CMK (cell line): ENCODE measurements around the gene ZNF701.
"Not testable (repeated sequence)": the region's sequence is repeated elsewhere in the genome, so short reads cannot be mapped to it uniquely, and the experiment has no call there.

Experiments used
- DNase-seq: peaks from one replicate; pipeline ENCODE4 v3.0.0-alpha.2; 2010; ENCODE audit warnings: low read depth

ZNF701 gene

GRCh38 chr19:52566588-52566987, 3.5 kb upstream of the ZNF701 start:
- no peak for DNase-seq

DNA sequence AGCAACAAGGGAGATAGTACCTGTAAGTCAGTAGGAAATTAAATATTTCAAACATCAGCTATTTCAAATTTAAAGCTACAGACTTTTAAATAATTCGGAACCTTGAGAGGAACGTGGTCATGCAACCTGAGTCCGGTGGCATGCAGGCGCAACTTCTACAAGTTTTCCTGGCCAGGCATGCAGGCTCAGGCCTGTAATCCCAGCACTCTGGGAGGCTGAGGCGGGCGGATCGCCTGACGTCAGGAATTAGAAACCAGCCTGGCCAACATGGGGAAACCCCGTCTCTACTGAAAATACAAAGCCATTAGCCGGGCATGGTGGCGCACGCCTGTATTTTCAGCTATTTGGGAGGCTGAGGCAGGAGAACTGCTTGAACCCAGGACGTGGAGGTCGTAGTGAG, 2.2 kb upstream of the ZNF701 start:
- DNase-seq: no peak

DNA sequence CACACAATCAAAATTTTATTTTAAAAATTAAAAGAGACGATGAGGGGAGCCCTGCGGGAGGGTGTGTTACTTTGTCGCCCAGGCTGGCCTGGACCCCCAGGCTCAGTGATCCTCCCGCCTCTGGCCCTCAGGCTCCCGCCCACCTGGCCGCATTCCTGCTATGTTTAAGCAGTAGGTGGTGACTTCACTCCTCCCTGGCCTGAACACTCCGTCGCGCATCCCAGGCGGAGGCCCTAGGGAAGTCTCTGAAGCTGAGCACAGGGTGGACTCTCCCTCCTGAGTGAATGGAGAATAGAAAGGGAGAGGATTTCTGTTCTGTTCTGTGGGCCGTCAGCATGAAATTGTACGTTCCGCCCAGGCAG, 468 bp upstream of the ZNF701 start:
- not testable (repeated sequence) for DNase-seq

DNA sequence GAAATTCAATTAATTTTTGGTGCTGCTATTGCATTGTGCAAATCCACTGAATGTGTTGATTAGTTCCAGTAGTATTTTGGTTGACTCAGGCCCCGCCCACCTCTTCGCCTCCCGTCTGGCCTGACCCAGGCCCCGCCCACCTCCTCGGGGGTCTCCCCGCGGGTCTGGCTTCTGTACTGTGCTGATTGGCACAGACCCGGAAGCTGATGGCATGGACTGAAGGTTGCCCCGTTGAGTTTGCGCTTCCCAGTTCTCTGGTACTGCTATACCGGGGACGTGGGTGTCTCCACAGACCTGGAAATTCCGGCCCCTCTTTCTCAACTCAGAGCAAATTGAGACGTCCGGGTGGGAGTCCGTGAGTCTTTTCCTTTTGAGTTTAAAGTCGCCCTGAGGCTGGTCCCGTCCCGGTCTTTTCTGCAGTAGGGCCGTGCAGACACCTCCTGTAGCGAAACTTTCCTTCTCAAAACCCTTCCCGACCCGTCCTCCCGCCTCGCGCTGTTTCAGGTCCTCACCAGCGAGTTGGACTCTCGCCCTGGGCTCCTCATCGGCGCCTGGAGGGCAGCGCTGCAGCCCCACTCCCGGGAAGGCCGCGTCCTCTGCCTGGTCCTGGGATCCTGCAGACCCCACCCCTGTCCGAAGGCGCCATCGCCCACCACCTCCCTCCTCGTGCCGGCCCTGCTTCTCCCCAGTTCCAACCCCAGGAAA, 14.8 kb downstream of the ZNF701 start:
- no peak for DNase-seq

GRCh38 chr19:52585604-52586003, 15.5 kb downstream of the ZNF701 start:
- no peak for DNase-seq

GRCh38 chr19:52590728-52591127, 20.6 kb downstream of the ZNF701 start:
- DNase-seq: no peak

- no peak for DNase-seq
These were observed 22.2 kb downstream of the ZNF701 start for GRCh38 chr19:52592301-52592700.

GRCh38 chr19:52593441-52593840, 23.4 kb downstream of the ZNF701 start:
- not testable (repeated sequence) for DNase-seq

DNA sequence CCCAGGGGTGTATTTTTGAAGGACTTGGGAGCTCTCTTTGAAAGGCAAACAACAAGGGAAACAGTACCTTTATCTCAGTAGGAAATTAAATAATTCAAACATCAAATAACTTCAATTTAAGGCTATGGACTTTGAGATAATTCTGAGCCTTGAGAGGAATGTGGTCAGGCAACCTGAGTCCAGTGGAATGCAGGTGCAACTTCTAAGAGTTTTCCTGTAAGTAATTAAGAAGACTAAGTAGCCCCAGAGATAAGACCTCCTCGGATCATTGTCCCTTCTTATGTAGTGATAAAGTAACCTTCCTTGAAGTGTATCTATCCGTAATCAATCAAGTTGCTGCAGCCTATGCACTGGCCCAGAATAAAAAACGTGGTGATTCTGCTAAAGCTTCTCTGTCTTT, 29.2 kb downstream of the ZNF701 start:
- no peak for DNase-seq

DNA sequence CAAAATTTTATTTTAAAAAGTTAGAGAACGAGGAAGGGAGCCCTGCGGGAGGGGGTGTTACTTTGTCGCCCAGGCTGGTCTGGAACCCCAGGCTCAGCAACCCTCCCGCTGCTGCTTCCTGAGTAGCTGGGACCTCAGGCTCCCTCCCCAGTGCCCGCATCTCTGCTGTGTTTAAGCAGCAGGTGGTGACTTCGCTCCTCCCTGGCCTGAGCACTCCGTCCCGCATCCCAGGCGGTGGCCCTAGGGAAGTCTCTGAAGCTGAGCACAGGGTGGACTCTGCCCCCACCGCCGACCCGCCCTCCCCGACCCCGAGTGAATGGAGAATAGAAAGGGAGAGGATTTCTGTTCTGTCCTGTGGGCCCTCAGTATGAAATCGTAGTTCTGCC, 30.5 kb downstream of the ZNF701 start:
- DNase-seq: no peak

DNA sequence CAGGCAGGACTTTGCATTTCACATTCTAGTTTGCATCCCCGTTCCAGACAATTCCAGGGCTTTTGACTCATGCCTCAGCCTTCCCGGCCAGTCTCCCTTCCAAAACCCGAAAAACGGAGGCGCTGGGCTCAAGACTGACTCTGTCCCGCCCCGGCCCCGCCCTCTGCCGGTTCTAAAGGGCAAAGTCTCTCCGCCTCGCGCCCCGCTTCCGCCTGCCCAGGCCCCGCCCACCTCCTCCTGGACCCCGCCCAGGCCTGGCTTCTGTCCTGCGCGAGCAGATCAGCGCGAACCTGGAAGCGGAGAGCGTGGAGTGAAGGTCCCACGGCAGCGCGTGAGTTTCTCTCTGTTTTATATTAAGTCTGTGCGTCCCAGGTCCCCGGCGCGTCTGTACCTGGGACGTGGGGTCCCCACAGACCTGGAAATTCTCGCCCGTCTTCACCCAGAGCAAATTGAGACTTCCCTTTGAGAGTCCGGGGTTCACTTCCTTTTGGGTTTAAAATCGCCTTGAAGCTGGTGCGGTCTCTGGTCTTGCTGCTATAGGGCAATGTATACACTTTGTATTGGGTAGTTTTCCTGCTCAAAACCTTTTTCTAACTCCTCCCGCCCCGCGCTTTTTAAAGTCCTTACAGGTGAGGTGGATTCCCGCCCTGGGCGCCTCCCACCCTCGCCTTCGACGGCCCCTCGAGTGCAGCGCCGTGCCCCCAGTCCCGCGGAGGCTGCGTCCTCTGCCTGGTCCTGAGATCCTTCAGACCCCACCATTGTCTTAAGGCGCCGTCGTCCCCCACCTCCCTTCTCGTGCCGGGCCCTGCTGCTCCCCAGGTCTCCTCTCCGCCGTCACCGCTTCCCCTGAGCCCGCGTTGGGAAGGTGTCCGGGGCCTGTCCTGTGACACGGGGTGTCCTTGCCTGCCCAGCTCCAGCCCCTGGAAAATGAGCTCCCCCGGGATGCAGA, 31.2 kb downstream of the ZNF701 start:
- peak; percentile 78 for DNase-seq

GRCh38 chr19:52601974-52602366, 31.9 kb downstream of the ZNF701 start:
- not testable (repeated sequence) for DNase-seq

- DNase-seq: no peak
These were observed 32.9 kb downstream of the ZNF701 start for GRCh38 chr19:52602941-52603340.

DNA sequence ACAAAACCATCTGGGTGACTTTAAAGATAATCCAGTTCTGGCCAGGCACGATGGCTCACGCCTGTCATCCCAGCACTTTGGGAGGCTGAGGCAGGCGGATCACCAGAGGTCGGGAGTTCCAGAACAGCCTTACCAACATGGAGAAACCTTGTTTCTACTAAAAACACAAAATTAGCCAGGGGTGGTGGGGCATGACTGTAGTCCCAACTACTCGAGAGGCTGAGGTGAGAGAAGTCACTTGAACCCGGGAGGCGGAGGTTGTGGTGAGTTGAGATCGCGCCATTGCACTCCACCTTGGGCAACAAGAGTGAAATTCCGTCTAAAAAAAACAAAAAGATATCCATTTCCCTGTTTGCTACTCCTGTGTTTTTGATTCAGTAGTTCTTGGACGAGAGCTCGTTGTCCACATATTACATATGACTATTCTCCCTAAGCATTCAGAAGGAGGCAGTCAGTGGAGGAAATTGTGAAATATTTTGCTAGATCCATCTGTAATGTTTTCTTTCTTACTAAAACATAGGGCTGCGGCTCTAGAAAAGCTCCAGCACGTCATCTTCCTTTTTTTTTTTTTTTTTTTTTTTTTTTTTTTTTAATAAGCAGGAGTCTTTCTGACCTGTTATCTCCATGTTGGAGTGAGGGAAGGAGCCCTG, 33.6 kb downstream of the ZNF701 start:
- DNase-seq: no peak

DNA sequence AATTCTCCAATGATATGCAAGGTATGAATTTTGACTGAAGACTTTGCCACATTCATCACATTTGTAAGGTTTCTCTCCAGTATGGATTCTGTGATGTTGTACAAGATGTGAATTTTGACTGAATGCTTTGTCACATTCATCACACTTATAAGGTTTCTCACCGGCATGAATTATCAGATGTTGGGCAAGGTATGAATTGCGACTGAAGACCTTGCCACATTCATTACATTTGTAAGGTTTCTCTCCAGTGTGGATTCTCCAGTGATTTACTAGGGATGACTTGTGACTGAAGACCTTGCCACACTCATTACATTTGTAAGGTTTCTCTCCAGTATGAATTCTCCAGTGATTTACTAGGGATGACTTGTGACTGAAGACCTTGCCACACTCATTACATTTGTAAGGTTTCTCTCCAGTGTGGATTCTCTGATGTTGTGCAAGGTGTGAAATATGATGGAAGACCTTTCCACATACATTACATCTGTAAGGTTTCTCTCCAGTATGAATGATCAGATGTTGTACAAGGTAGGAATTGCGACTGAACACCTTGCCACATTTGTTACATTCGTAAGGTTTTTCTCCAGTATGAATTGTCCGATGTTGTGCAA, 43.3 kb downstream of the ZNF701 start:
- DNase-seq: no peak

GRCh38 chr19:52621376-52621775, 51.3 kb downstream of the ZNF701 start:
- DNase-seq: no peak

DNA sequence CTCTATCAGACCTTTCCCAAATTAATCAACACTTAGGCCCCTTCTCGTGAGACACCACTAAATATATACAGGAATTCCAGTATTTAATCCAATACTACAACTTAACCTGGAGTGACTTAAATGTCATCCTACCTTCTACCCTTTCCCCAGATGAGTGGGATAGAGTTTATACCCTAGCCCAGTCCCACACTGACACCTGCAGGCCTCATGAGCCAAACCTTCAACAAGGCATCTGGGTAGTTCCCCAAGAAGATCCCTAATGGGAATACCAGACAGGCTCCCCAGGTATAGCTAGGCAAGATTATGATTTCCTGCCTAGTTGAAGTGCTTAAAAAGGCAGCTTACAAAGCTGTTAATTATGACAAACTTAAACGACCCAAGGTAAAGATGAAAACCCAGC, 52.2 kb downstream of the ZNF701 start:
- DNase-seq: no peak

- no peak for DNase-seq
These were observed 56.8 kb downstream of the ZNF701 start for GRCh38 chr19:52626915-52627314.

DNA sequence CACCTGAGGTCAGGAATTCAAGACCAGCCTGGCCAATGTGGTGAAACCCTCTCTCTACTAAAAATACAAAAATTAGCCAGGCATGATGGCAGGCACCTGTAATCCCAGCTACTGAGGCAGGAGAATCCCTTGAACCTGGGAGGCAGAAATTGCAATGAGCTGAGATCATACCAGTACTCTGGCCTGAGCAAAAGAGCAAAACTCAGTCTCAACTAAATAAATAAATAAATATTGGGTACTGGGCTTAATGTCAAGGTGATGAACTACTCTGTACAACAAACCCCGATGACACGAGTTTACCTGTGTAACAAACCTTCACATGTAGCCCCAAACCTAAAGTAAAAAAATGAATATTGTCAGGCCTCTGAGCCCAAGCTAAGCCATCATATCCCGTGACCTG, 57.4 kb downstream of the ZNF701 start:
- DNase-seq: not testable (repeated sequence)

- DNase-seq: no peak
These were observed 65.9 kb downstream of the ZNF701 start for GRCh38 chr19:52635786-52636570.
